Activated T-cell treated with anti-CD3 and anti-CD28 coated beads, Interleukin-2, amount 50 U/mL, for 1 hour (primary cell): ENCODE data around the gene LAIR2.
A peak's percentile ranks its signal among the peaks of the same experiment; 100 is the strongest.

Experiments used
- DNase-seq: peaks from one replicate; pipeline ENCODE4 v3.0.0-alpha.2; 2020

LAIR2 gene, protein sequence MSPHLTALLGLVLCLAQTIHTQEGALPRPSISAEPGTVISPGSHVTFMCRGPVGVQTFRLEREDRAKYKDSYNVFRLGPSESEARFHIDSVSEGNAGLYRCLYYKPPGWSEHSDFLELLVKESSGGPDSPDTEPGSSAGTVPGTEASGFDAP

DNA sequence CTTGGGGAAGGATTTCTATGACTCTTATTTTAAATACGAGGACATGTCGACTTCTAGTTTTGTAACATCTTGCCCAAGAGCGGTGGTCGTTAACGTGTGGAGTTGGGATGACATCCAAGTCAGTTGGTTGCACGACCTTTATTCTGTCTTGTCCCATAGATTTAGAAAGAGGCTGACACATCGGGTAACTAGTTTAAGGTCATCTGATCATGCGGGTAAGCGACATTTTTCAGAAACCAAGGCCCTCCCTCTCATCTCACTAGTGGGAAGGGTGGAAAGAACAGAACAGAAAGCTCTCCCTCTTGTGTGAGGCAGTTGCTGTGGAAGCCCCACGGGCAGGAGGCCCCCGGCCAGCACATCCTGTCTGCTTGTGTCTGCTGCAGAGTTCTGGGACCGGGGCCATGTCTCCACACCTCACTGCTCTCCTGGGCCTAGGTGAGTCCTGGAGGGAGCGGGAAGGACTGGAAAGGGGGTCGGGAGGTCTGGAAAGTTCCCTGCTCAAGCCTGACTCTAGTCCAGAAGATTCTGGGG is at the start of gene LAIR2:
LAIR2 (plus strand) TSS at position 314 of the 531 bp plus-strand sequence; CDS start at position 402, 88 bp downstream.
- DNase-seq = no peak

DNA sequence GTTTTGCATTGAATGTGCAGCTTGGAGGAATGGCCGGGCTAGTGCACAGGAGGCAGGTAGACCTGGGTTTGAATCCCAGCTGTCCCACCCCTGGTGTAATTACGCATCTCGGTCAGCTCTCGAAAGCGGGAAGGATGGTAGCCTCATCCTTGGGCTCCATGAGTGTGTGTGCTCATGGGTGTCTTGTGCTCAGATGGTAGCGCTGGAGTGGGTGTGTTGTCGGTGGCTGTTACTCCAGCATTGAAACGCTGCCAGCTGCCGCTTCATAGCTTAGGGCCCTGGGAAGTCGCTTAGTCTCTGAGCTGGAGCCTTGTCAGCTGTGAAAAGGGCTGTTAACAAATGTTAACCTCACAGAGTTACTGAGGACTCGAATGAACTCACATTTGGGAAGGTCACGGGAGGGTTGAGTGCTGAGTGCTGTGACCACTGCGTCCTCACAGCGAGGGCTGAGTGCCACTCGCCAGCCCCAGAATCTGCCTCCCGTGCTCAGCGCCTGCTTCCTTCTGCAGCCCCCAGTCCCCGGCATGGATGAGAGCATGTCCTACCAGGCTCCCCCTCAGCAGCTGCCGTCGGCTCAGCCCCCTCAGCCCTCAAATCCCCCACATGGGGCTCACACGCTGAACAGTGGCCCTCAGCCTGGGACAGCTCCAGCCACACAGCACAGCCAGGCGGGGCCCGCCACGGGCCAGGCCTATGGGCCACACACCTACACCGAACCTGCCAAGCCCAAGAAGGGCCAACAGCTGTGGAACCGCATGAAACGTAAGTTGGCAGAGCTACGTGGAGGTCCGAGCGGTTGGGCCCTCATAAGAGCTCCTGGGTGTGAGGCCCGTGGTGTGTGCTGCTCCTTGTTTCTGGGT is 48.5 kb upstream of the LAIR2 start:
- DNase-seq = no peak

DNA sequence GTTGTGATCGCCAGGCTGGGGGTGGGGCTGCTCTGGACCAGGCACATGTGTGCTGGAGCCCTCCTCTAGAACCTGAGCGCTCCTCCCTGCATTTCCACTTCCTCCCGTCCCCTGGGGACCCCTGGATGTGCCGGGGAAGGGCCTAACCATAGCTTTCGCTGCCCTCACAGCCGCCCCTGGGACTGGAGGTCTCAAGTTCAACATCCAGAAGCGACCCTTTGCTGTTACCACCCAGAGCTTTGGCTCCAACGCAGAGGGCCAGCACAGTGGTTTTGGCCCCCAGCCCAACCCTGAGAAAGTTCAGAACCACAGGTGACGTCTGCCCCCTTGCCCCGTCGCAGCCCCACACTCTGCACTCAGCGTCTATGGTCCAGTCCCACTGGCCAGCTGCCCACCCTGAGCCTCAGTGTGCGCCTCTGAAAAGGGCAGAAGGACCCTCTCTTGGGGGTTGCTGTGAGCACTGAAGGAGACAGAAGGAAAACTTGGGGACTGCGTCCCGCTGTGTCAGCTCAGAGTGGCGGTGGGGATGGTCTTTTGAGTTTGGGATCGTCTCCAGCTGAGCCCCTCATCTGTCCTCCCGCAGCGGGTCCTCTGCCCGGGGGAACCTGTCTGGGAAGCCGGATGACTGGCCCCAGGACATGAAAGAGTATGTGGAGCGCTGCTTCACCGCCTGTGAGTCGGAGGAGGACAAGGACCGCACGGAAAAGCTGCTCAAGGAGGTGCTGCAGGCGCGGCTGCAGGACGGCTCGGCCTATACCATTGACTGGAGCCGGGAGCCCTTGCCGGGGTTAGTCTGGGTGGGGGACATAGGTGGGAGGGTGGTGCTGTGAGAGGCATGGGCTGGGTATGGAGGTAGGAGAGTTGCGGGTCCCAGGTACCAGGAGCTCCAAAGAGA is 47.6 kb upstream of the LAIR2 start:
- DNase-seq = no peak

DNA sequence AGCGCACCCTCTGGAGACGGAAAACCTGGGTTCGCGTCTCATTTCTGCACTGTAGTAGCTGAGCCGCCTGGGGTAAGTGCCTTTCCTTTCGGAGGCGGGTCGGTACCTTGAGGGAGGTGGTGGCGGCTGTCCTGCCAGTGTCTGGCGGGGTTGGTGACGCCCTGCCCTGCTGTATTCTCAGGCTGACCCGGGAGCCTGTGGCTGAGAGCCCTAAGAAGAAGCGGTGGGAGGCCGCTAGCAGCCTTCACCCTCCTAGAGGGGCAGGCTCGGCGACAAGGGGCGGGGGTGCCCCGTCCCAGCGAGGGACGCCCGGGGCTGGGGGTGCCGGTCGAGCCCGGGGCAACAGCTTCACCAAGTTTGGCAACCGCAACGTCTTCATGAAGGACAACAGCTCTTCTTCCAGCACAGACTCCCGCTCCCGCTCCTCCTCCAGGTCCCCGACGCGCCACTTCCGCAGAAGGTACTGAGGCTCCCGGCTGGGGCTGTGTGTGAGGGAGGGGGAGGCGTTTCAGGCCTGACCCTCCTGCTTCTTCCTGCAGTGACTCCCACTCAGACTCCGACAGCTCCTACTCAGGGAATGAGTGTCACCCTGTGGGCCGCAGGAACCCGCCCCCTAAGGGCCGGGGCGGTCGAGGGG is 46.7 kb upstream of the LAIR2 start:
- DNase-seq = no peak

DNA sequence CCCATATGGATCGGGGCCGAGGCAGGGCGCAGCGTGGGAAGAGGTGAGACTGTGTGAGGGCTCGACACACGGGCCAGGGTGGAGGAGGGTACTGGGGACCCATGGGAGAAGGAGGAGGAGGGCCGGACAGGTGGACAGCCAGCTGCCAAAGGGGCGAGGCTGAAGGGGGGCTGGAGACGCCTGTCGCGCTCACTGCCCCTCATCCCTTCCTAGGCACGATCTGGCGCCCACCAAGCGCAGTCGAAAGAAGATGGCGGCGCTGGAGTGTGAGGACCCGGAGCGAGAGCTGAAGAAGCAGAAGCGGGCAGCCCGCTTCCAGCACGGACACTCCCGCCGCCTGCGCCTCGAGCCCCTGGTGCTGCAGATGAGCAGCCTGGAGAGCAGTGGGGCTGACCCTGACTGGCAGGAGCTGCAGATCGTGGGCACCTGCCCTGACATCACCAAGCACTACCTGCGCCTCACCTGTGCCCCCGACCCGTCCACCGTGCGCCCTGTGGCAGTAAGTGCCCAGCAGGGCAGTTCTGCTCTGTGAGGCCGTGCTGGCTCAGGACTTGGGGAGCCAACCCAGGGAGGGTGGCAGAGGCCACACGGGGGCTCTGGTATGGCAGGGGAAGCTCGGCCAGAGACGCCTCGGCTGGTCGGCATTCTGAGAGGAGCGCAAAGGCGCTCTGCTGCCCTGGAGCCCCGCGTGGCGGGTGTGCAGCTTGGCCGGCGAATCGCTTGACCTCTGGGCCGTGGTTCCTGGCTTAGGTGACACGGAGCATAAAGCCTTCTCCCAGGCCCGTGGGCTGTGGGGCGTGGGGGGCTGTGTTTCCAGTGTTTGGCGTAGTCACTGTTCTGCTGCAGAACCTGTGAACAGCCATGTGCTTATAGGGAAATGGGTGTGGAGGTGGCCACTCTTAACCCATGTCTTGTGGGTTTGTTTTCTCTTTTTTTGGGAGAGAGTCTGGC is 45.9 kb upstream of the LAIR2 start:
- DNase-seq = no peak

DNA sequence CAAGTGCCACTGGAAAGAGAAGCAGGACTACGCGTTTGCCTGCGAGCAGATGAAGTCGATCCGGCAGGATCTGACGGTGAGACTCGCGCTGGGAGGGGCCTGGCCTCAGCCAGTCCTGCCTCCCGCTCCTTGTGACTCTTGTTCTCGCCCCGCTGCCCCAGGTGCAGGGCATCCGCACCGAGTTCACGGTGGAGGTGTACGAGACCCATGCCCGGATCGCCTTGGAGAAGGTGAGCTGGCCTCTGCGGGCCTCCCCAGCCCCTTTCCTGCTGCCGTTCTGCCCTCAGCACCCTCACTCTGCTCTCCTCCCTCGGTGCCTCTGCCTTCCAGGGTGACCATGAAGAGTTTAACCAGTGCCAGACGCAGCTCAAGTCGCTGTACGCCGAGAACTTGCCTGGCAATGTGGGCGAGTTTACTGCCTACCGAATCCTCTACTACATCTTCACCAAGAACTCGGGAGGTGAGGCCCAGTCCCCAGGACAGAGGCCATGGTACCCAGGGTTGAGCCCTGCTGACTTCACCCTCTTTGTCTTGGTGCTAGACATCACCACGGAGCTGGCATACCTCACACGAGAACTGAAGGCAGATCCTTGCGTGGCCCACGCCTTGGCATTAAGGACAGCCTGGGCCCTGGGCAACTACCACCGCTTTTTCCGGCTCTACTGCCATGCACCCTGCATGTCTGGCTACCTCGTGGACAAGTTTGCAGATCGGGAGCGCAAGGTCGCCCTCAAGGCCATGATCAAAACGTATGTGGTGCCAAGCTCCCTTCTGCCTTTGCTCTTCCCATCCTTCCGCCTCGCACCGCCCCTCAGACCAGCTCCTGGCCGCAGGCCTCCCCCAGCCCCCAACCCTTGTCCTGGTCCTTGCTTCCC is 44.6 kb upstream of the LAIR2 start:
- no peak for DNase-seq

DNA sequence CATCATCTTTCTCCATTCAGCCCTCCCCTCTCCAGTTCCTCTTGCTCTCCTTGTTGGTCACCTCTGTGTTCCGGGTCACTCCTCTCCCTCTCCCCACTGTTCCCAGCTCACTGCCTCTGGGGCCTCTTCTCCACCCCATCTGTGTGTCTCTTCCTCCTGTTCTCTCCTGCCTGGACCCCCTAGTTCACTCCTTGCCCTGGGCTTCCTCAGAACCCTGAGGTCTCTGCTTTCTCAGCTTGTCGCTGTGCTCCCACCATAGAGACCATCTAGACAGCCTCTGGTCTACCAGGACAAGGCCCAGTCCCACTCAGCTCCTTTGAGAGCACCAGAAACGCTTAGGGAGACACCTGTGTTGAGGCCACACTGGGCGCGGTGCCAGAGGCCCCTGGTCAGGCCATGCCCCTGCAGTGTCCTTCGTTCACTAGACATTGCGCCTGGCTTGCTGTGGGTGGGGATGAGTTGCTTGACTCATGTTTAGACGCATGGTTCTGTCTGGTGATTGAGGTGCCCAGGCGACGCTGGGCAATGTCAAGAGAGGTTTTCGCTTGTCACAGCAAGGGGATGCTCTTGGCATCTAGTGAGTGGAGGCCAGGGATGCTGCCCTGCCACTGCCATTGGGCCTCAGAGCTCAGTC is 43.9 kb upstream of the LAIR2 start:
- no peak for DNase-seq

DNA sequence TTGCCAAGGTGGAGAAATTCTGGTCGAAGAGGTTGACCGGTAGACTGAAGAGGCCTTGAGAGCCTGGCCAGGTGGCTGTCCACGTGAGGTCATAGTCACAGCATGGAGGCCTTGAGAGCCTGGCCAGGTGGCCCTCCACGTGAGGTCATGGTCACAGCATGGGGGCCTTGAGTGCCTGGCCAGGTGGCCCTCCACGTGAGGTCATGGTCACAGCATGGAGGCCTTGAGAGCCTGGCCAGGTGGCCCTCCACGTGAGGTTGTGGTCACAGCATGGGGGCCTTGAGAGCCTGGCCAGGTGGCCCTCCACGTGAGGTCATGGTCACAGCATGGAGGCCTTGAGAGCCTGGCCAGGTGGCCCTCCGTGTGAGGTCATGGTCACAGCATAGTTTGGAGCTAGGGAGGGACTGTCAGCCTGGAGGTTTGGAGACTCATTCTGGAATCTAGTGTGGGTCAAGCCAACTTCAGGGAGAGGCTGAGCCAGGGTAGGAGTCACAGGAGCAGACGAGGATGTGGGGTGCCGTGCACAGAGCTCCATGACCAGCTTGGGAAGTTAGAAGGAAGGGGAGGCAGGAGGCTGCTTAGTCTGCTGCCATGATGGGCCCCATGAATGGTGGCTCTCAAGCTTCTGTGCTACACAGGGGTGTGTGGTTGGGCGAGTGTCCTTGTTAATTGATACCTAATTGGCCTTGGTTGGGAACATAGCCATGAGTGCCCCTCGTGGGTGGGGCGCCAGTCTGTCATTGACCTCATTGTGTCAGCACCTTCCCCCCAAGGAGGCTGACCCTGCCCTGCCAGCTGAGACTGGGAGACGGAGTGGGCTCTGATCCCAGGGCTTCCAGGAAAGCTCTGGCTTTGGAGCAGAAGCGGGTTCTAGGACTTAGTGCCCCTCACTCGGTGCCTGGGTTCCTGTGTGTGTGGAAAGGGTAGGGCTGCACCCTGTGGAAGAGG is 43.1 kb upstream of the LAIR2 start:
- DNase-seq = no peak

DNA sequence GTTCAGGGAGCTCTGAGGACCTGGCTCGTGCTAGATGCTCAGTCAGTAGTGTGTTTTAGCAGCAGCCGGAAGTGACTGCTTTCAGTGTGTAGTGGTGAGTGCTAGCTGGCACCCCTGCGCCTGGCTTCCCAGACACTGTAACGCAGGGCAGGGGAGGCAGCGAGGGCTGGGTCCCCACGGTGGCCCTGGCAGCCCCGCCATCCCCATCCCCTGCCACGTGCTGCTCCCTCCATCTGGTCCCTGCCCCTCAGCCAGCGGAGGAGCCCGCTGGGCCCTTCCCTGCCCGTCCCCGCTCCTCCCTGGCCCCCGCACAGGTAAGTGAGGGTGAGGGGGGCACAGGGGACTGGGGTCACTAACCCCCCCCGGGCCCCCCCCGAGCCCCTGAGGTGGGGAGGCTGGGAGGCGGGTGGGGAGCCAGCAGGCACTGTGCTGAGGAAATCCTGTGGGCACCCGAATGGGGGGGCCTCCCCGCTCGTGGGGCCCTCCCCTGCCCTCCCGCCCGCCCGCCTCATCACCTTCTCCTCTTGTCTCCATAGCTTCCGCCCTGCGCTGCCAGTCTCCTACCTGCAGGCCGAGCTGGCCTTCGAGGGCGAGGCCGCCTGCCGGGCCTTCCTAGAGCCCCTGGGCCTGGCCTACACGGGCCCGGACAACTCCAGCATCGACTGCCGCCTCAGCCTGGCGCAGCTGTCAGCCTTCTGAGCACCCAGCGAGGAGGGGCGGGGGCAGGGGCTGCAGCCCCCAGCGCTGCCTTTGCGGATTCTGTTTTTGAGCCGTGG is 42.2 kb upstream of the LAIR2 start:
- no peak for DNase-seq

DNA sequence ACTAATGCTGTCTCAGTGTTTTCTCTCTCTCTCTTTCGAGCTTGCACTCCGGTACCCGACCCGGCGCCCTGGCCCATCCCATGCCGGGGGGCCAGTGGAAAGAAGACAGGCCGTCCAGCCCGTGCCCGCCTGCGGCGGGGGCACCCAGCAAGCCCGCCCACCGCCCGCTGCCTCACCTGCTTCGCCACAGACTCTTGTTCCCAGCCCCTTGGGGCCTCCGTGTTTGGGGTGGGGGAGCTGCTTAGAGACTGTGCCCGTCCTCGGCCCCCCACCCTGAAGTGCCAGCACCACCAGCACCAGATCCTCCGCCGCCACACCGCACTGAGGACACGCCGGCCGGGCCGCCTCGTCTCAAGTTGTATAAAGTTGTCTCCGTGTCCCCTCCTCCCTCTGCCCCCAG is 41.4 kb upstream of the LAIR2 start:
- DNase-seq = no peak

DNA sequence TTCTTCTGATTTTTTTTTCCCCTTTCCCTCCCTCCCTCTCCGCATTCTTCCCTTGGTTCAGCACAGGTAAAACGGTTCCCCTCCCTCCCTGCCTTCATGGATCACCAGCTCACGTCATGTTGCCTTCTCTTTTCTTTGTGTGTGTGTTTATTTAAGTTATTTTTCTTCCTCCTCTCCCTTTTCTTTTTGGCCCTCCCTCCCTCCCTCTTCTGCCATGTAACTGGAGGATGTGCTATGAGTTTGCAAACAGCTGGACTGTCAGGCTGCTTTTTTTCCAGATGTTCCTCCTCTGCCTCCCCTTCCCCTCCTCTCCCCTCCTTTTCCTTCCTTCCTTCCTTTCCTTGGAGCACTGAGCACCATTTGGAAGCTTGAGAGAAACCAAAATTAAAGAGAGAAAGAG is 41.0 kb upstream of the LAIR2 start:
- DNase-seq = no peak

DNA sequence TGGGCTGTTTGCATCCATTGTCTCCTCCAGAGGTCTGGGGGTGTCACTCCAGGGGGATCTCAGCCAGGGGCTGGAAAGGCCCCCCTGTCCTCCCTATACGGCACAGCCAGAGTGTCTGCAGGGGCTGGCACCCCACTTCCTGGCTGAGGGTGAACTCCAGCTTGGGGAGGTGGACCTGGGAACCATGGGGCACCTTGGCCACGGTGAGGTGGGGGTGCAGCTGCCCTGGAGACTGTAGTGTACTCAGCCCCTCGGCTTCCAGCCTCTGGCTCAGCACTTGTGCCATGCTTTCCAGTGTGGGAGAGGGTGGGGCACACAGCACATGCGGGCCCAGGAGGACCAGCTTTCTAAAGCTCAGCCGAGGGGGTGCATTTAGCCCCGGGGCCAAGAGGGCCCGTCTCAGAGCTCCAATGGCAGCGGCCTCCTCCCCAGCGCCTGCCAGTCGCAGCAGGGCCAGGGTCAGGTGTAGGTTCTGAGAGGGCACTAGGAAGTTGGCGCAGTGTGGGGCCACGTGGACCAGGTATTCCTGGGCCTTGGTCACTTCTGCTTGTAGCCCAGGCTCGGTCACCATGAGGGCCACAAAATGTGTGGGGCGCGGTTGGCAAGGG is 40.5 kb upstream of the LAIR2 start:
- no peak for DNase-seq

DNA sequence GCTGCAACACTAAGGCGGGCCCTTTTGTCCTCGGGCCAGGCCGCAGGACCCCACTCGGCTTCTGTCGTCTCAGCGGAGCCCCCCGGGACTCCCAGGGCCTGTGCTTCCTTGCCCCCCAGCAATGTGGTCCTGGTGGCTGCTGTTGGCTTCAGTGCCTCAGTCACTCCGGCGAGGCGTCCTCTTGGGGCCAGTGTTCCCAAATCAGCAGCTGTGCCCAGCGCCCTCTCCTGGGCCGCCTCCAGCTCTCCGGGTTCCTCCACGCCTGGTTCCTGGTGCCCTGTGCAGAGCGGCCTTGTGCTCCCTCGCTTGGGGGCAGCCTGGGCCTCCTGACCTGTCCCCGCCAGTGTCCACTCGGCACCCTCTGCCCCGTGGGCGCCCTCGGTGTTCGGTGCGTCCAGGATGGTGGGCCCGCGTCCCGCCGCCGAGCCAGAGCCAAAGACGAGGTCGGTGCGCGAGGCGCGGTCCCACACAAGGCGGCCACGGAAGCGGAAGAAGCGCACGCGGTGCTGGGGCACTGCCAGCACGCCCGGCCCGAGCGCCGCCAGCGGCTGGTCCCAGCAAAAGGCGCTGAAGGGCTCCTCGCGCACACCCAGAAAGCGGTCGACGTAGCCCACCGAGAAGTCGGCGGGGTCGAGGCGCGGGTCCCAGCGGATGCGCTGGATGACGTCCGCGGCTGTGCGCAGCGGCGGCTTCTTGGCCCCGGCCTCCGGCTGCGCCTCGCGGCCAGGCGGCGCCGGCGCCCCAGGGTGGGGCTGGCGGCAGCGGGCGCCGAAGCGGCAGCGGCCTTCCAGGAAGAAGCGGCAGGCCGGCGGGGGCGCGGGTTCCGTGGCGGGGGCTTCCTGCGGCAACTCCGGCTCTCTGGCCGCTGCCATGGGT is 39.7 kb upstream of the LAIR2 start:
- peak; percentile 74 for DNase-seq

DNA sequence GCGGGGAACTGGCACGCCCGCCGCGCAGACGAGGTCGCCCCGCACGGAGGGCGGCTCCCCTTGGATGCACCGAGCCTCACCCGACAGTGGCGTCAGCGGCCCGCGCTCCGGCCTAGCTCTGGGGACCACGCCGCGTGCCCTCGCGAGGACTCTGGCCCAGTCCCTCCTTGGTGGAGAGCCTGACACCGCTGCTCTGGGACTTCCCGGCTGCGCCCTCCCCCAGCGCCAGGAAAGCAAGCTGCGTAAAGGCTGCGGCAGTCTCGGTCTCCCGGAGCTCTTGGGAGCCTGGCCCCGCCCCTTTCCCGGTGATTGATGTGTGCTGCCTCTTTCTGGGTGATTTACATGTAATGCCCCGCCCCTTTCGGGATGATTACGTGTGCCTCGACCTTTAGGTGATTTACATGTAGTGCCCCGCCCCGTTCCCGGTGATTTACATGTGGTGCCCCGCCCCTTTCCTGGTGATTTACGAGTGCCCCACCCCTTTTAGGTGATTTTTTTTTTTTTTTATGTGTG is 39.0 kb upstream of the LAIR2 start, which contains the start of gene LENG9:
LENG9 (minus strand) TSS at position 248 of the 513 bp plus-strand sequence. CDS start 252 bp downstream, outside the sequence.
- DNase-seq = peak; percentile 89

DNA sequence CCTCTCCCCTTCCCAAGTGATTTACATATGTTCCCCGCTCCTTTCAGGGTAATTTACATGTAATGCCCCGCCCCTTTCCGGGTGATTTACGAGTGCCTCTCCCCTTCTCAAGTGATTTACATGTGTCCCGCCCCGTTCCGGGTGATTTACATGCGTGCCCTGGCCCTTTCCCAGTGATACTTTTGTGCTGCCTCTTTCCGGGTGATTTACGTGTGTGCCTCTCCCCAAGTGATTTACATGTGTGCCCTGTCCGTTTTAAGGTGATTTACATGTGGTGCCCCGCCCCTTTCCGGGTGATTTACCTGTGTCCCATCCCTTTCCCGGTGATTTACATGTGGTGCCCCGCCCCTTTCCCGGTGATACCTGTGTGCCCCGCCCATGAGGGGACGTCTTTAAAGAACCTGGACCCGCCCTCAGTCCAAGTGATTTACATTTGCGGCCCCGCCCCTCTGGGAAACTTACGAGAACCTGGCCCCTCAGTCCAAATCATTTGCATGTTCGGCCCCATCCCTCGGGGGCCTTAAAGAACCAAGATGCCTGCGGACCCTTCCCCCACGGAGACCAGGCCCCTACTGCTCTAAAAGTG is 38.5 kb upstream of the LAIR2 start:
- peak; percentile 79 for DNase-seq
